GM18520 (cell line): ENCODE data around the gene ZBTB32.

ENCODE experiments used
- ATAC-seq: cut with Tn5 transposase; IDR thresholded peaks from one replicate; pipeline ENCODE4 v1.9.1; 2021; ENCODE audit not compliant: unreplicated experiment

Gene ZBTB32

GRCh38 chr19:35750167-35750566 is 45.8 kb downstream of the ZBTB32 start:
- no peak for ATAC-seq

- no peak for ATAC-seq
Measured at GRCh38 chr19:35751839-35752745, 47.7 kb downstream of the ZBTB32 start.

- ATAC-seq, result no peak
Measured at GRCh38 chr19:35752746-35753350, 48.5 kb downstream of the ZBTB32 start.

GRCh38 chr19:35753634-35754369 is 49.4 kb downstream of the ZBTB32 start:
- ATAC-seq, result no peak

GRCh38 chr19:35754370-35755130 is 50.2 kb downstream of the ZBTB32 start:
- no peak for ATAC-seq

- no peak for ATAC-seq
Measured at GRCh38 chr19:35755131-35755549, 50.8 kb downstream of the ZBTB32 start.

- ATAC-seq, result no peak
Measured at GRCh38 chr19:35755550-35756376, 51.4 kb downstream of the ZBTB32 start.

GRCh38 chr19:35756377-35757230 is 52.2 kb downstream of the ZBTB32 start, which contains the start of gene HSPB6:
TSS of gene HSPB6 (minus strand) at chr19:35757029. CDS start at chr19:35757008, 21 bp downstream.
- no peak for ATAC-seq

GRCh38 chr19:35757231-35757748 is 52.9 kb downstream of the ZBTB32 start:
- ATAC-seq, result no peak

- peak; percentile 98 for ATAC-seq
Measured at GRCh38 chr19:35757749-35758608, 53.6 kb downstream of the ZBTB32 start, which contains the start of gene PROSER3. TSS of gene PROSER3 (plus strand) at chr19:35758176. CDS start at chr19:35758216, 40 bp downstream.

GRCh38 chr19:35759697-35760096 is 55.3 kb downstream of the ZBTB32 start:
- ATAC-seq, result no peak

GRCh38 chr19:35760711-35761349 is 56.5 kb downstream of the ZBTB32 start:
- no peak for ATAC-seq

- no peak for ATAC-seq
Measured at GRCh38 chr19:35764432-35765315, 60.3 kb downstream of the ZBTB32 start.
